GM19397 (cell line): Measurements from ENCODE around the gene AKR1E2.
A peak's percentile ranks its signal among the peaks of the same experiment; 100 is the strongest.

Experiments
- ATAC-seq: cut with Tn5 transposase; IDR thresholded peaks from one replicate; pipeline ENCODE4 v1.9.1; 2021; ENCODE audit warnings: mild to moderate bottlenecking, moderate library complexity; ENCODE audit not compliant: unreplicated experiment

AKR1E2 gene

GRCh38 chr10:4843525-4844180 lies 17.6 kb downstream of the AKR1E2 start:
- ATAC-seq, result no peak

- no peak for ATAC-seq
These were observed 18.9 kb downstream of the AKR1E2 start for GRCh38 chr10:4844864-4845263.

- ATAC-seq, result no peak
These were observed 19.8 kb downstream of the AKR1E2 start for GRCh38 chr10:4845766-4846165.

- ATAC-seq, result no peak
These were observed 20.8 kb downstream of the AKR1E2 start for GRCh38 chr10:4846775-4847174.

- no peak for ATAC-seq
These were observed 21.8 kb downstream of the AKR1E2 start for GRCh38 chr10:4847561-4848355.

GRCh38 chr10:4848356-4849041 lies 22.5 kb downstream of the AKR1E2 start:
- ATAC-seq, result no peak

- ATAC-seq, result no peak
These were observed 23.0 kb downstream of the AKR1E2 start for GRCh38 chr10:4849042-4849402.

- ATAC-seq, result peak; percentile 83
These were observed 23.7 kb downstream of the AKR1E2 start for GRCh38 chr10:4849555-4850242.

GRCh38 chr10:4850397-4850796 lies 24.4 kb downstream of the AKR1E2 start:
- no peak for ATAC-seq

GRCh38 chr10:4851176-4851575 lies 25.2 kb downstream of the AKR1E2 start:
- no peak for ATAC-seq

GRCh38 chr10:4851846-4852245 lies 25.8 kb downstream of the AKR1E2 start:
- no peak for ATAC-seq

GRCh38 chr10:4865945-4866661 lies 40.1 kb downstream of the AKR1E2 start:
- ATAC-seq, result no peak

GRCh38 chr10:4867109-4867519 lies 41.1 kb downstream of the AKR1E2 start:
- no peak for ATAC-seq

- no peak for ATAC-seq
These were observed 41.7 kb downstream of the AKR1E2 start for GRCh38 chr10:4867520-4868356.

- ATAC-seq, result no peak
These were observed 42.3 kb downstream of the AKR1E2 start for GRCh38 chr10:4868357-4868657.

GRCh38 chr10:4882704-4883078 lies 56.7 kb downstream of the AKR1E2 start:
- no peak for ATAC-seq

GRCh38 chr10:4883079-4883739 lies 57.2 kb downstream of the AKR1E2 start:
- no peak for ATAC-seq

- ATAC-seq, result no peak
These were observed 59.2 kb downstream of the AKR1E2 start for GRCh38 chr10:4885162-4885561.

GRCh38 chr10:4887501-4887900 lies 61.5 kb downstream of the AKR1E2 start:
- ATAC-seq, result no peak

GRCh38 chr10:4888236-4888635 lies 62.2 kb downstream of the AKR1E2 start:
- no peak for ATAC-seq
